CD1c-positive myeloid dendritic cell (primary cell): ENCODE measurements around the gene CCDC88A.
A peak's percentile ranks its signal among the peaks of the same experiment; 100 is the strongest.
"Not testable (repeated sequence)": the region's sequence is repeated elsewhere in the genome, so short reads cannot be mapped to it uniquely, and the experiment has no call there.

Experiments used
- DNase-seq: peaks from one replicate; pipeline ENCODE4 v3.0.0-alpha.2; 2016; ENCODE audit errors: extremely low spot score

Gene CCDC88A

GRCh38 chr2:55301277-55301676, 118.4 kb downstream of the CCDC88A start:
- no peak for DNase-seq

- no peak for DNase-seq
Observed at GRCh38 chr2:55296393-55296792, 123.3 kb downstream of the CCDC88A start.

- no peak for DNase-seq
Observed at GRCh38 chr2:55283083-55283482, 136.6 kb downstream of the CCDC88A start.

- DNase-seq = peak; percentile 93
Observed at GRCh38 chr2:55282110-55282917, 137.3 kb downstream of the CCDC88A start.

- DNase-seq = not testable (repeated sequence)
Observed at GRCh38 chr2:55280851-55281546, 138.7 kb downstream of the CCDC88A start.

- not testable (repeated sequence) for DNase-seq
Observed at GRCh38 chr2:55279859-55280424, 139.7 kb downstream of the CCDC88A start.

- not testable (repeated sequence) for DNase-seq
Observed at GRCh38 chr2:55279214-55279835, 140.3 kb downstream of the CCDC88A start.

- no peak for DNase-seq
Observed at GRCh38 chr2:55277310-55277709, 142.3 kb downstream of the CCDC88A start.

GRCh38 chr2:55274346-55274745, 145.3 kb downstream of the CCDC88A start:
- DNase-seq = not testable (repeated sequence)

- no peak for DNase-seq
Observed at GRCh38 chr2:55269645-55269990, 150.0 kb downstream of the CCDC88A start.

- peak; percentile 96 for DNase-seq
Observed at GRCh38 chr2:55268907-55269644, 150.6 kb downstream of the CCDC88A start, which contains the start of gene MTIF2. TSS of gene MTIF2 (minus strand) at chr2:55269231. CDS start at chr2:55263858, 5,373 bp downstream.

- DNase-seq = peak; percentile 30
Observed at GRCh38 chr2:55268288-55268906, 151.3 kb downstream of the CCDC88A start.

GRCh38 chr2:55259586-55259985, 160.1 kb downstream of the CCDC88A start:
- DNase-seq = not testable (repeated sequence)

- DNase-seq = no peak
Observed at GRCh38 chr2:55252832-55253231, 166.8 kb downstream of the CCDC88A start.

GRCh38 chr2:55247025-55247424, 172.6 kb downstream of the CCDC88A start:
- no peak for DNase-seq

GRCh38 chr2:55245411-55245810, 174.2 kb downstream of the CCDC88A start:
- DNase-seq = no peak

GRCh38 chr2:55242617-55243016, 177.0 kb downstream of the CCDC88A start:
- DNase-seq = no peak

- not testable (repeated sequence) for DNase-seq
Observed at GRCh38 chr2:55241582-55241981, 178.1 kb downstream of the CCDC88A start.

- DNase-seq = no peak
Observed at GRCh38 chr2:55239656-55240222, 179.9 kb downstream of the CCDC88A start.
